Nephron (organoid): ENCODE measurements around the gene POLR2A.

Source experiments
- H3K27ac Mint-ChIP-seq, 3 experiments: 2 replicates each; pipeline ENCODE4 v1.8.0; 2020; ENCODE audit warnings: mixed read lengths in 3 of 3, mild to moderate bottlenecking in 2 of 3, moderate library complexity in 1 of 3
- H3K27me3 Mint-ChIP-seq: 2 replicates; pipeline ENCODE4 v1.8.0; 2021; ENCODE audit warnings: low read depth, mild to moderate bottlenecking, moderate library complexity, mixed read lengths
- H3K36me3 Mint-ChIP-seq: 2 replicates; pipeline ENCODE4 v1.8.0; 2020; ENCODE audit warnings: low read depth, mixed read lengths
- H3K4me1 Mint-ChIP-seq: 2 replicates; pipeline ENCODE4 v1.8.0; 2020; ENCODE audit warnings: mixed read lengths
- H3K4me3 Mint-ChIP-seq, 3 experiments: 2 replicates each; pipeline ENCODE4 v1.8.0; 2020; ENCODE audit warnings: mild to moderate bottlenecking in 3 of 3, mixed read lengths in 3 of 3, moderate library complexity in 2 of 3
- H3K9me3 Mint-ChIP-seq: 2 replicates; pipeline ENCODE4 v1.8.0; 2020; ENCODE audit warnings: mixed read lengths
- CTCF ChIP-seq, 3 experiments: fragments of 200-600 bp; sonication (generic); IDR thresholded peaks; one replicate each; pipeline ENCODE4 v1.5.0; 2021; ENCODE audit warnings: antibody characterized with exemption in 3 of 3; ENCODE audit not compliant: unreplicated experiment in 3 of 3

Gene POLR2A

GRCh38 chr17:7509937-7510336 lies 25.8 kb downstream of the POLR2A start:
- Mint-ChIP-seq H3K27me3 (no peaks in the 10 kb centered on the region), H3K4me1 (peaks cover 4% of the 10 kb centered on the region), H3K9me3 (no peaks in the 10 kb centered on the region), H3K27ac (no peak overlapping the region), H3K36me3 (peaks cover 82% of the 10 kb centered on the region), H3K4me3 (no peak overlapping the region)
- no peak for TF ChIP-seq CTCF (IDR thresholded peaks at IDR 0.05; ENCODE audit: unreplicated experiment in 3 of 3)

GRCh38 chr17:7511108-7511507 lies 26.9 kb downstream of the POLR2A start:
- peaks cover 79% of the 10 kb centered on the region for H3K36me3 Mint-ChIP-seq
- H3K27ac Mint-ChIP-seq = peak overlapping the region in 1 of 3 experiments; percentile 51
- TF ChIP-seq CTCF (IDR thresholded peaks at IDR 0.05; ENCODE audit: unreplicated experiment in 3 of 3) = no peak
- no peaks in the 10 kb centered on the region for H3K9me3 Mint-ChIP-seq
- H3K4me3 Mint-ChIP-seq = no peak overlapping the region
- H3K4me1 Mint-ChIP-seq = peaks cover 4% of the 10 kb centered on the region
- no peaks in the 10 kb centered on the region for H3K27me3 Mint-ChIP-seq

GRCh38 chr17:7512105-7512504 lies 27.9 kb downstream of the POLR2A start:
- peaks cover 4% of the 10 kb centered on the region for H3K4me1 Mint-ChIP-seq

GRCh38 chr17:7512824-7513540 lies 28.8 kb downstream of the POLR2A start:
- no peak overlapping the region for H3K27ac Mint-ChIP-seq
- H3K9me3 Mint-ChIP-seq = no peaks in the 10 kb centered on the region
- no peak overlapping the region for H3K4me3 Mint-ChIP-seq
- peaks cover 70% of the 10 kb centered on the region for H3K36me3 Mint-ChIP-seq
- H3K4me1 Mint-ChIP-seq = peaks cover 4% of the 10 kb centered on the region
- no peak for TF ChIP-seq CTCF (IDR thresholded peaks at IDR 0.05; ENCODE audit: unreplicated experiment in 3 of 3)
- H3K27me3 Mint-ChIP-seq = no peaks in the 10 kb centered on the region

More at GRCh38 chr17:7512105-7512504, 27.9 kb downstream of the POLR2A start:
- Mint-ChIP-seq H3K4me3 (no peak overlapping the region), H3K27ac (no peak overlapping the region), H3K36me3 (peaks cover 73% of the 10 kb centered on the region), H3K27me3 (no peaks in the 10 kb centered on the region), H3K9me3 (no peaks in the 10 kb centered on the region)
- no peak for TF ChIP-seq CTCF (IDR thresholded peaks at IDR 0.05; ENCODE audit: unreplicated experiment in 3 of 3)

- no peak overlapping the region for H3K4me3 Mint-ChIP-seq
- H3K27me3 Mint-ChIP-seq = no peaks in the 10 kb centered on the region
- H3K36me3 Mint-ChIP-seq = peaks cover 60% of the 10 kb centered on the region
- no peak for TF ChIP-seq CTCF (IDR thresholded peaks at IDR 0.05; ENCODE audit: unreplicated experiment in 3 of 3)
- peaks cover 4% of the 10 kb centered on the region for H3K4me1 Mint-ChIP-seq
- H3K9me3 Mint-ChIP-seq = no peaks in the 10 kb centered on the region
- H3K27ac Mint-ChIP-seq = no peak overlapping the region
Measured at GRCh38 chr17:7513850-7514419, 29.8 kb downstream of the POLR2A start.
